OCI-LY7 (cell line): ENCODE results near the gene CXCR5. TPM values are rescaled to one million over a fixed set of nuclear protein-coding genes. Genes with fewer than 3 reads are reported as not detected.

Experiments used
- BruUV-seq: library from RNA; stranded (reverse); fragments of 400-500 nt; replicated peaks from 2 replicates; lab custom pipeline; 2021; lab: Mats Ljungman, UMichigan
- CTCF ChIA-PET: fragments of 300-600 bp; sonication (Branson Sonifier 250); formaldehyde crosslinking; loops from one replicate; lab custom pipeline; 2022; ENCODE audit warnings: antibody characterized with exemption; ENCODE audit not compliant: unreplicated experiment; lab: Charles Lee
- POLR2A ChIA-PET: fragments of 300-600 bp; sonication (Branson Sonifier 250); formaldehyde crosslinking; loops from one replicate; lab custom pipeline; 2022; ENCODE audit warnings: antibody characterized with exemption; lab: Charles Lee
- DNase-seq: peaks from one replicate; pipeline ENCODE4 v3.0.0-alpha.2; 2015; ENCODE audit warnings: low spot score
- H2AFZ ChIP-seq: fragments of 200-600 bp; sonication (generic), shearing (Covaris generic); 2 replicates; pipeline ENCODE4 v1.6.1; 2014; ENCODE audit warnings: mild to moderate bottlenecking, antibody characterized with exemption, low read length, moderate library complexity
- H3K27ac ChIP-seq: fragments of 200-600 bp; sonication (generic); 2 replicates; pipeline ENCODE4 v1.5.1; 2014; ENCODE audit warnings: mixed run types, low read depth, mild to moderate bottlenecking, moderate library complexity, low read length, inconsistent platforms; ENCODE audit not compliant: poor library complexity, severe bottlenecking
- H3K36me3 ChIP-seq: fragments of 200-600 bp; sonication (generic); 2 replicates; pipeline ENCODE4 v1.6.1; 2014; ENCODE audit warnings: mild to moderate bottlenecking, antibody characterized with exemption, low read length, moderate library complexity, mixed read lengths; ENCODE audit not compliant: insufficient read depth
- H3K4me1 ChIP-seq: fragments of 200-600 bp; sonication (generic); 2 replicates; pipeline ENCODE4 v1.5.1; 2014; ENCODE audit warnings: mild to moderate bottlenecking, low read length; ENCODE audit not compliant: insufficient read depth, poor library complexity, severe bottlenecking
- H3K4me2 ChIP-seq: fragments of 200-600 bp; sonication (generic); 2 replicates; pipeline ENCODE4 v1.6.1; 2014; ENCODE audit warnings: mild to moderate bottlenecking, low read length
- H3K4me3 ChIP-seq: fragments of 200-600 bp; sonication (generic); 2 replicates; pipeline ENCODE4 v1.5.1; 2014; ENCODE audit warnings: mild to moderate bottlenecking, low read depth, low read length; ENCODE audit not compliant: poor library complexity, severe bottlenecking
- H3K79me2 ChIP-seq: fragments of 200-600 bp; sonication (generic); 2 replicates; pipeline ENCODE4 v1.6.1; 2016; ENCODE audit warnings: low read depth, mild to moderate bottlenecking, low read length, moderate library complexity, mixed read lengths; ENCODE audit not compliant: insufficient read depth
- H3K9me2 ChIP-seq: fragments of 200-600 bp; sonication (generic); 2 replicates; pipeline ENCODE4 v1.6.1; 2016; ENCODE audit warnings: mild to moderate bottlenecking, low read length, mixed read lengths; ENCODE audit not compliant: insufficient read depth
- H3K9me3 ChIP-seq: fragments of 200-600 bp; sonication (generic); 2 replicates; pipeline ENCODE4 v1.6.1; 2014; ENCODE audit warnings: mild to moderate bottlenecking, mixed run types, low read length, mixed read lengths
- H4K20me1 ChIP-seq: fragments of 200-600 bp; sonication (generic); 2 replicates; pipeline ENCODE4 v1.6.1; 2014; ENCODE audit warnings: mild to moderate bottlenecking, antibody characterized with exemption, low read length, moderate library complexity, mixed read lengths; ENCODE audit not compliant: insufficient read depth
- EZH2phosphoT487 ChIP-seq: fragments of 200-600 bp; sonication (generic); IDR thresholded peaks from 2 replicates; pipeline ENCODE4 v1.6.1; 2018; ENCODE audit warnings: low read depth, borderline replicate concordance, mild to moderate bottlenecking, mixed run types, antibody characterized with exemption, low read length, moderate library complexity, mixed read lengths
- intact Hi-C: fragments of 100-400 bp; cut with micrococcal nuclease; formaldehyde crosslinking; loops from one replicate; pipeline ENCODE4 v1.10.0; 2022; ENCODE audit not compliant: unreplicated experiment
- total RNA-seq, 2 experiments: library from RNA; depleted of rRNA in 1 of 2; stranded (reverse); fragments of >200 nt in 1 of 2; shearing (Covaris generic) in 1 of 2; gene quantifications; 2 replicates each; pipeline ENCODE4 v1.2.3, GENCODE V29; 2014 to 2022
- TF ChIP-seq, protein P1 (sequence below): fragments of 200-600 bp; sonication (generic); conservative IDR thresholded peaks from 2 replicates; pipeline ENCODE4 v1.5.1; 2014; ENCODE audit warnings: mild to moderate bottlenecking, antibody characterized with exemption, low read length, moderate library complexity, mixed read lengths

The CXCR5 gene
- total RNA-seq, 2 experiments from 2014 or later = 3.3 to 7.3 TPM

DNA sequence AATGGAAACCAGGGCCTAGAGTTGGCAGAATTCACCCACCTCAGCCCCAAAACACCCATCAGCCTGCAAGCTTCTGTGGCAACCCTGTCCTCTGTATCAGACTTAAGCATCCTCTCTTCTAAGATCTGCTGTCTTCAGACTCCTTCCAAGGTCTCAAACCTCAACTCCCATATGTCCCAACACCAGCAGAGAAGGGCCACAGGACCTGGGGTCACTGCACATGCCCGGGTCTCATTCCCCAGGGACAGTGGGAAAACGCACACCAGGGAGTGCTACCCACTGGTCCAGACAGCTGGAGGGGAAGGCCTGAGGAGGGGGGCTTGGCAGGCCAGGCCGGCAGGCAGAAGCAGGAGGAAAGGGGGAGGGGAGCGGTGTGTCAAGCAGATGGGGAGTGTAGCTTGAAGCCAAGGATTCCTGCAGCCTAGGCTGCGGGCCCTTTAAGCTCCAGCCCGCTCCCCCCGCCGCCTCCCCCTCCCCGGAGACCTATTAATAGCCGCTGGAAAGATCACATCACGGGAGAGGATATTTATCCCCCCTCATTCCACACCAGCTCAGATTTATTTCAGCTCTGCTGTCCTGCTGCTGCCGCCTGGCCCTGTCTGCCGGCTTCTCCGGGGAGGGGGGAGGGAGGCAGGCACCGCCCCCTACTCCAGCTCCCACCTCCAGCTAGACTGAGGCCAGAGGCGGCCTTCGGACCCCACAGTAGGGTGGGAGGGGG lies 25.4 kb downstream of the CXCR5 start:
- TF ChIP-seq, protein P1, sequence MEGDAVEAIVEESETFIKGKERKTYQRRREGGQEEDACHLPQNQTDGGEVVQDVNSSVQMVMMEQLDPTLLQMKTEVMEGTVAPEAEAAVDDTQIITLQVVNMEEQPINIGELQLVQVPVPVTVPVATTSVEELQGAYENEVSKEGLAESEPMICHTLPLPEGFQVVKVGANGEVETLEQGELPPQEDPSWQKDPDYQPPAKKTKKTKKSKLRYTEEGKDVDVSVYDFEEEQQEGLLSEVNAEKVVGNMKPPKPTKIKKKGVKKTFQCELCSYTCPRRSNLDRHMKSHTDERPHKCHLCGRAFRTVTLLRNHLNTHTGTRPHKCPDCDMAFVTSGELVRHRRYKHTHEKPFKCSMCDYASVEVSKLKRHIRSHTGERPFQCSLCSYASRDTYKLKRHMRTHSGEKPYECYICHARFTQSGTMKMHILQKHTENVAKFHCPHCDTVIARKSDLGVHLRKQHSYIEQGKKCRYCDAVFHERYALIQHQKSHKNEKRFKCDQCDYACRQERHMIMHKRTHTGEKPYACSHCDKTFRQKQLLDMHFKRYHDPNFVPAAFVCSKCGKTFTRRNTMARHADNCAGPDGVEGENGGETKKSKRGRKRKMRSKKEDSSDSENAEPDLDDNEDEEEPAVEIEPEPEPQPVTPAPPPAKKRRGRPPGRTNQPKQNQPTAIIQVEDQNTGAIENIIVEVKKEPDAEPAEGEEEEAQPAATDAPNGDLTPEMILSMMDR = no peak
- TF ChIP-seq EZH2phosphoT487 = no peak
- no peak for DNase-seq
- Histone ChIP-seq H2AFZ (no peak overlapping the region), H3K4me1 (peaks cover 59% of the 10 kb centered on the region), H3K79me2 (no peaks in the 10 kb centered on the region), H3K9me2 (no peaks in the 10 kb centered on the region), H3K4me2 (peak overlapping the region; percentile 20; the same call in 1 of the 2 replicates), H3K27ac (no peak overlapping the region), H3K9me3 (no peaks in the 10 kb centered on the region), H3K36me3 (peaks cover 4% of the 10 kb centered on the region; the same call in 1 of the 2 replicates), H3K4me3 (no peak overlapping the region), H4K20me1 (no peaks in the 10 kb centered on the region)
- no TSS peak for BruUV-seq
- POLR2A ChIA-PET = interaction anchor here (0.6 to 0.7 kb wide), 3 partner anchors 22 to 117 kb away, joined by 3 to 6 read pairs (median 4); no protein-coding TSS in a partner anchor
- CTCF ChIA-PET = interaction anchor here (0.5 to 0.7 kb wide), 4 partner anchors 20 to 28 kb away, joined by 3 to 8 read pairs (median 4); no protein-coding TSS in a partner anchor
- intact Hi-C loops = no loop called here

DNA sequence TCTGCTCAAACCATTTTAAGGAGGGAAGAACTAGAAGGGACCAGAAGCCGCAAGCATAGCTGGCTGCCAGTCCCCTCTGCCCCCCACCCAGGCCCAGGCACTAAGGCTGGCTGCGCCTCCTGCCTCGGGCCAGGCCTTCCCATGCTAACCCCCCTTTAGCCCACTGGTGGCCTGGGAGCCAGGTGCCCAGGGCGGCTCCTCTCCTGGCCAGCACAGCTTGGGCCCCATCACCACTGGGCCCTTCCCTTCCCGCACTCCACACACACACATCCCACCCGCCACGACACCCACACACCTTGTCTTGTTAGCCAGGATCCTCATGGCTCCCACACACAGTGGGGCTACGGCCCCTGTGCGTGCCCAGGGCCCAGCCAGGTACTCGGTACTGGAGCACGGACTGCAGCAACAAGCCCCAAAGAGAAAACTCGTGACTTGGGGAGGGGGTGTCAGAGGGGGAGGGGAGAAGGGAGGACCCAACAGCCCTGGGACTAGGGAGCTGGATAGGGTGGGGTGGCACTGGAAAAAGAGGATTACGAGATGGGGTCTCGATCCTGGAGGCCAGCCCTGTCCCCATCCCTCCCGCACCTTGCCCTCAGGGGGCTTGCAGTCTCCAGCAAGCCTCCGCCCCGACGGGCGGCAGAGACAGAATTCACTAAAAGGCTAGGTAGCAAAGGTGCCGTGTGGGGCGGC lies 26.1 kb downstream of the CXCR5 start:
- H3K4me3 ChIP-seq = no peak overlapping the region
- no TSS peak for BruUV-seq

More for the DNA sequence above, 26.1 kb downstream of the CXCR5 start:
- H3K36me3 ChIP-seq = peaks cover under 1% of the 10 kb centered on the region; the same call in 1 of the 2 replicates
- no peak for DNase-seq
- H4K20me1 ChIP-seq = no peaks in the 10 kb centered on the region
- intact Hi-C loops = no loop called here
- CTCF ChIA-PET = interaction anchor here (0.6 to 0.7 kb wide), 2 partner anchors 19 to 20 kb away, joined by 3 to 4 read pairs; no protein-coding TSS in a partner anchor
- H2AFZ ChIP-seq = no peak overlapping the region
- H3K27ac ChIP-seq = no peak overlapping the region
- TF ChIP-seq EZH2phosphoT487 = no peak
- TF ChIP-seq, protein P1 = no peak
- no peaks in the 10 kb centered on the region for H3K9me2 ChIP-seq
- POLR2A ChIA-PET = no interaction called here
- H3K4me1 ChIP-seq = peaks cover 66% of the 10 kb centered on the region
- no peaks in the 10 kb centered on the region for H3K79me2 ChIP-seq
- H3K9me3 ChIP-seq = no peaks in the 10 kb centered on the region
- no peak overlapping the region for H3K4me2 ChIP-seq
